ENCODE data around the gene CYB5R3. TPM values are rescaled to one million over a fixed set of nuclear protein-coding genes. Genes with fewer than 3 reads are reported as not detected.

The CYB5R3 gene
- total and polyA plus RNA-seq, 4 donors, result 90.2 to 265 (median 156) TPM

- H3K4me3 ChIP-seq, result no peak overlapping the region
- ATAC-seq (ENCODE audit: insufficient read depth, low FRiP score) (no peak), DNase-seq (no peak)
- 82 to 94% methylated on average over 12 of the region's 12 CpGs for WGBS, 2 donors
- peaks cover 0 to 11% (median 0%) of the 10 kb centered on the region in 5 donors for H3K4me1 ChIP-seq (ENCODE audit: control insufficient read depth in 5 of 5, insufficient read depth in 5 of 5, low read length in 5 of 5)
- H3K9ac ChIP-seq (ENCODE audit: insufficient read depth in 1 of 2, low read length in 2 of 2), result no peak overlapping the region
- H3K27me3 ChIP-seq (ENCODE audit: control insufficient read depth in 3 of 3, insufficient read depth in 3 of 3, low read length in 2 of 3), result no peaks in the 10 kb centered on the region
- no peaks in the 10 kb centered on the region for H3K9me3 ChIP-seq (ENCODE audit: control insufficient read depth in 4 of 4, insufficient read depth in 3 of 4, low read length in 3 of 4)
- TF ChIP-seq CTCF (IDR thresholded peaks at IDR 0.05; ENCODE audit: control extremely low read depth, extremely low read depth), result no peak
- no peak overlapping the region for H3K27ac ChIP-seq (ENCODE audit: low read depth in 1 of 2, low read length in 1 of 2)
- peaks cover 3 to 66% (median 39%) of the 10 kb centered on the region in 4 donors for H3K36me3 ChIP-seq (ENCODE audit: control insufficient read depth in 4 of 4, insufficient read depth in 4 of 4, low read length in 4 of 4)
Observed at GRCh38 chr22:42624551-42625106, 24.6 kb downstream of the CYB5R3 start.

- ATAC-seq (ENCODE audit: insufficient read depth, low FRiP score) (no peak), DNase-seq (peak; percentile 68 to 90 (median 69))
- Histone ChIP-seq H3K4me1 (ENCODE audit: control insufficient read depth in 5 of 5, insufficient read depth in 5 of 5, low read length in 5 of 5) (peaks cover 0 to 11% (median 0%) of the 10 kb centered on the region in 5 donors), H3K36me3 (ENCODE audit: control insufficient read depth in 4 of 4, insufficient read depth in 4 of 4, low read length in 4 of 4) (peaks cover 11 to 66% (median 36%) of the 10 kb centered on the region in 4 donors), H3K27me3 (ENCODE audit: control insufficient read depth in 3 of 3, insufficient read depth in 3 of 3, low read length in 2 of 3) (no peaks in the 10 kb centered on the region), H3K27ac (ENCODE audit: low read depth in 1 of 2, low read length in 1 of 2) (no peak overlapping the region), H3K4me3 (no peak overlapping the region), H3K9ac (ENCODE audit: insufficient read depth in 1 of 2, low read length in 2 of 2) (no peak overlapping the region), H3K9me3 (ENCODE audit: control insufficient read depth in 4 of 4, insufficient read depth in 3 of 4, low read length in 3 of 4) (no peaks in the 10 kb centered on the region)
- no peak for TF ChIP-seq CTCF (IDR thresholded peaks at IDR 0.05; ENCODE audit: control extremely low read depth, extremely low read depth)
- 71 to 76% methylated on average over 29 of the region's 29 CpGs for WGBS, 2 donors
Observed at GRCh38 chr22:42623756-42624441, 25.3 kb downstream of the CYB5R3 start.

- Histone ChIP-seq H3K4me1 (ENCODE audit: control insufficient read depth in 5 of 5, insufficient read depth in 5 of 5, low read length in 5 of 5) (peaks cover 0 to 11% (median 0%) of the 10 kb centered on the region in 5 donors), H3K9me3 (ENCODE audit: control insufficient read depth in 4 of 4, insufficient read depth in 3 of 4, low read length in 3 of 4) (no peaks in the 10 kb centered on the region), H3K9ac (ENCODE audit: insufficient read depth in 1 of 2, low read length in 2 of 2) (no peak overlapping the region), H3K27me3 (ENCODE audit: control insufficient read depth in 3 of 3, insufficient read depth in 3 of 3, low read length in 2 of 3) (no peaks in the 10 kb centered on the region), H3K36me3 (ENCODE audit: control insufficient read depth in 4 of 4, insufficient read depth in 4 of 4, low read length in 4 of 4) (peaks cover 11 to 61% (median 31%) of the 10 kb centered on the region in 4 donors), H3K4me3 (no peak overlapping the region), H3K27ac (ENCODE audit: low read depth in 1 of 2, low read length in 1 of 2) (peak overlapping the region in 1 of 2 donors; percentile 4)
- ATAC-seq (ENCODE audit: insufficient read depth, low FRiP score) (no peak), DNase-seq (no peak)
- 74 to 80% methylated on average over 18 of the region's 18 CpGs for WGBS, 2 donors
- no peak for TF ChIP-seq CTCF (IDR thresholded peaks at IDR 0.05; ENCODE audit: control extremely low read depth, extremely low read depth)
Observed at GRCh38 chr22:42623301-42623751, 25.9 kb downstream of the CYB5R3 start.
